HG03469 (cell line): ENCODE results near the gene AAMDC.

Experiments used
- ATAC-seq: cut with Tn5 transposase; IDR thresholded peaks from one replicate; pipeline ENCODE4 v1.9.1; 2021; ENCODE audit warnings: mild to moderate bottlenecking, moderate library complexity, moderate number of reproducible peaks; ENCODE audit not compliant: unreplicated experiment

Gene AAMDC

DNA sequence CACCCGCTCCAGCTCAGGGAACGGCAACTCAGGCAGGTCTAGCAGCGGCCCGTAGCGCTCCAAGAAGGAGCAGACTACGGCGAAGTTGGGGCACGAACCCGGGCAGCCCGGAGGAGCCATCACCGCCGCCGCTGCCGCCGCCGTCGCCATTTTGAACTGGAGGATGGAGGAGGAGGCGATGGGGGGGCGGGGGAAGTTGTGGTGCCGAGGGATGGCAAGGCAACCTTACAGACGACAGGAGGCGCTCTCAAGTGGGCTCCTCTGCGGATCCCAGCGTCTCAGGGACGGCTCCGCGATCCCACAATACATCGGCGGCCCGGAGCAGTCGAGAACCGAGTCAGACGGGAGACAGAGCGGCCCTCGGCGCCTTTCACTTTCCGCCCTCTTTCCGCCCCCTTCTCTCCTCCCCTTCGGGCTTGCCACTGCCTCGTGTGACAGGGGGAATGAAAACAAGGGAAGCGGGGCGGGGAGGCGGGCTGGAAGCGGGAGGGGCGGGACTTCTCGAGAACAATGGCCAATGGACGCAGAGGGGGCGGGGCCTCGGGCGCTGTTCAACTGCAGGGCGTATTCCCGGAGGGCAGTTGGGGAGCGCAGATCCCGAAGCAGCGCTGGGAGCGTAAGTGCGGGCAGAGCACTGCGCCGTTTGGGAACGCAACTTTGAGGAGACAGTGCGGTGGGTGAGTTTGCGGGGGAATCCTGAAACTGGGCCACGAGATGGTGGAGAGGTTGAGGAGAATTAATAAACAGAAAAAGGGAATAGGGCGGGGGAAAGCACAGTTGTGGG lies at the start of gene AAMDC, which contains the start of gene RSF1:
Gene AAMDC (plus strand): TSS at position 580 of the 784 bp plus-strand sequence. CDS start 21,353 bp downstream, outside the sequence.
Gene RSF1 (minus strand): TSS at position 158 of the 784 bp plus-strand sequence. CDS start 8 bp downstream, at position 150.
- peak; percentile 68 for ATAC-seq

DNA sequence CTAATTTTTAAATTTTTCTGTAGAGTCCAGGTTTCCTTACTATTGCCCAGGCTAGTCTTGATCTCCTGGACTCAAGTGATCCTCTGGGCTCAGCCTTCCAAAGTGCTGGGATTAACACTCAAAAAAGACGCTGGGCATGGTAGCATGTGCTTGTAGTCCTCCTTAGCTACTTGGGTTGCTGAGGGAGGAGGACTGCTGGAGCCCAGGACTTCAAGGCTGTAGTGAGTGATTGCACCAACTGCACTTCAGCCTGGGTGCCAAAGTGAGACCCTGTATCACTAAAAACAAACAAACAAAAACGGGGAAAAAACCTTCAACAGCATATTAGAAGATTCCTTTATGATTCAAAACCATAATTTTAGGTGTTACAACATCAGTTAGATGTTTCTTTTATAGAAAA lies 45.0 kb upstream of the AAMDC start:
- no peak for ATAC-seq

DNA sequence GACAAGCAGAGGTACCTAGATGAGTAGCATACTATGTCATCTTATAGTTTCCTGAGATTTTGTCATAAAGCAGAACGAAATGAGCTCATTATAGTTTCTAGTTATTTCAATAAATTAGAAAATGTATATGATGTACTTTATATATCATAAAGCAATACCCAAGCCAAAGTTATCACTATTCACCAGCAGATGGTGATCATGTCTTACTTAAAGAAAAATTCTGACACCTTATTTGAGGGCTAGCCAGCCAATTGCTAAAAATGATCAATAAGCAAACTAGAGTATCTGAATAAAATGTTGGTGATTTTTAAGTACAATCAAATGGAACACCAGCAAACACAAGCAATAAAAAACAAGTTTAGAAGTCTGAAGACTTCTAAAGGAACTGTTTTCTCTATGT lies 44.5 kb upstream of the AAMDC start:
- ATAC-seq, result no peak

DNA sequence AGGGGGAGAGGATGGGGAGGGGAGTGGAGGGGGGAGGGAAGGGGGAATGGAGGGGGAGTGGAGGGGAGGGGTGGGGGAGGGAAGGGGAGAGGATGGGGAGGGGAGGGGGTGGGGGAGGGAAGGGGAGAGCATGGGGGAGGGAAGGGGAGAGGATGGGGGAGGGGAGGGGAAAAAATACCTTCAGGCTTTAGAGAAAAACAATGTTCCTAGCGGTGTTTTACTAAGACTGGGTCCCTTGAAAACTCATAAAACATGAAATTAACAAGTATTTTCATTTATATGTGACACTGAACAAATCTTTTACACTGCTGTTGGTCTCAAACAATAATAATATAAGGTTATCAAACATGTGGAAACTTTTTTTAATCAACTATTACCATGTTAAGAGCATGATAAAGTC lies 42.8 kb upstream of the AAMDC start:
- ATAC-seq, result no peak

DNA sequence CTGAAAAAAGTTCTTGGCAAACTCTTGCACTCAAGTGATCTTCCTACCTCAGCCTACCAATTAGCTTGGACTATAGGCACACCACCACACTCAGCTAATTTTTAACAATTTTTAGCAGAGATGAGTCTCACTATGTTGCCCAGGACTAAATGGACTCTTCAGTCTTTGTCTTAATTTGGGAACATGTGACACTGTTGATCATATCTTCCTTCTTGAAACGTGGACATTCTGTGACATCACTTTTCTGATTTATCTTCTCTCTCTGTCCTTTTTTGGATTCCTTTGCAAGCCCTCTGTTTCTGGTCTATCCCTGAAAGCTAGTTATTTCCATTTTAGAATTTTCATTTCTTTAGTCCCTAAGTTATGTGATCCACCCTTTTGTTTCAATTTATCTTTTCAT lies 42.4 kb upstream of the AAMDC start:
- no peak for ATAC-seq

DNA sequence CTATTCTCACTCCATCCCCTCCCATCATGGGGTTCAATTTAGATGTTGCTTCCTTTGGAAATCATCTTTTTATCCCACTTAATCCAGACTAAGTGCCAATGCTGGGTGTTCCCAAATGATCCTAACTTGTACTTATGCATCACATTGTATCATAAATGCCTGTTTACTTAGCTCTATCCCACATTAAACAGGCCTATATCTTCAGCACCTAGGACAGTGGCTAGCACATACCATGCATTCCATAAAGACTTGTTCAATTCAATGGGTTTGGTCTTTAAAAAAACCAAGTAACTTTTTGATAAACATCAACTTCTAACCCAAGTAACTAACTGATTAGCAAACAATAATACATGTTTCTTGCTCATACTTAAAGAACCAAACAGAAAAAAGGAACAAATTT lies 41.0 kb upstream of the AAMDC start:
- no peak for ATAC-seq

DNA sequence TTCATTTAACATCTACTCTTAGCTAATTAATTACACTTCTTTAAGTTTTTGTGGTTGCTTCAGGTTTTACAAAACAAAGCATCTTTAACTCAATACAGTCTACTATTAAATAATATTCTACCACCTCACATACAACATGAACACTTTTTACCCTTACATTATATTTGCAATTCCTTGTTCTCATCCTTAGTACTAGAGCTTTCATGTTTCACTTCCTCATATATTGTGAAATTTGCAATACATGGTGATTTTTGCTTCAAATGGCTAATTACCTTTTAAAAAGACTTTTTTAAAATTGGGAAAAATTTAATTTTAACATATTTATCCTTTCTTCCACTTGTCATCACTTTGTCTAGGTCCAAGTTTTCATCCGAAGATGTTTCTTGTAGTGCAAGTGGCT lies 37.9 kb upstream of the AAMDC start:
- no peak for ATAC-seq

DNA sequence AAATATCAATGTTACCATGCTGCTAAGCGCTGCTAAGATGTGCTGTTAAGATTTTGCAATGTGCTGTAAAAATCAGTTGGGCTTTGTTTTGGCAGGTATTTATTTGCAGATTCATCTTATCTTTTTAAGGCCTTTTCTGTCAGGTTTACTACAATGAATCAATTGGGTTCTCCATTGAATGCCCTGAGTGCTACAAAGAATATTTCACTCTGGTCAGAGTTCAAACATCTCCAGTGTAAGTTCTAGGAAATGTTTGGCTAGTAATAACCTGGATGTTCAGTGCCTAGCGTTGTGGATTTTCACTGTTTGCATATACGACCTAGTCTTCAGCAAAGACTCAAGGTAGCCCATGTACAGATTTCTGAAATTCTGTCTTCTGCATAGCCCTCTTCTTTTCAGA lies 36.4 kb upstream of the AAMDC start:
- ATAC-seq, result no peak

DNA sequence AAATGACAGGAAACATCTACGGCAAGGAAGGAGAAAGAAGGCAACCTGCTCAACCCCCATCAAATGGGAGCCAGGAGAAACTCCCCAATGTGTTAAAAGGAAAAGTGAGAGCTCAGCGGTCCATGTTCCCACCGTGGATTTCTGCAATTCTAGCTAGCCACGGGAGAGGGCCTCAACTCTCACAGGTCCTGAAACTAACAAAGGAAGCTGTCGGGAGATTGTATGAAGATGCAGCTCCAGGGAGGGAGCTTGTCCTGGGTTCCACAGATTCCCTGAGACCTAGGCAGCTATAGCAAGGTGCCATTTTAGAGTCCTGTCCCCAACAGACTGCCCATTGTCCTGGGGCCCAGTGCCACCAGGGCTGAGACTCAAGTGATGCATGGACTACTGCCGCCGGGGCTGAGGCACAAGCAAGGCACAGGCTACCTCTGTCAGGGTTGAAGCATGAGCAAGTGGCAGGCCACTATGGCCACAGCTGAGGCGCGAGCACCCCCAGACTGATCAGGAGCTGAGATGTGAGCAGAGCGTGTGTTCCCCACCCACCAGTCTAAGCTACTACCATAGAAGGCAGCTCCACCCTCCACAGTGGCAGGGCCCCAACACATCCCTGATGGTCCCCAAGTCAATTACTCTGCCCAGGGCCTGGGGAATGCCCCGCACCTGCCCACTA lies 31.7 kb upstream of the AAMDC start:
- ATAC-seq, result no peak

DNA sequence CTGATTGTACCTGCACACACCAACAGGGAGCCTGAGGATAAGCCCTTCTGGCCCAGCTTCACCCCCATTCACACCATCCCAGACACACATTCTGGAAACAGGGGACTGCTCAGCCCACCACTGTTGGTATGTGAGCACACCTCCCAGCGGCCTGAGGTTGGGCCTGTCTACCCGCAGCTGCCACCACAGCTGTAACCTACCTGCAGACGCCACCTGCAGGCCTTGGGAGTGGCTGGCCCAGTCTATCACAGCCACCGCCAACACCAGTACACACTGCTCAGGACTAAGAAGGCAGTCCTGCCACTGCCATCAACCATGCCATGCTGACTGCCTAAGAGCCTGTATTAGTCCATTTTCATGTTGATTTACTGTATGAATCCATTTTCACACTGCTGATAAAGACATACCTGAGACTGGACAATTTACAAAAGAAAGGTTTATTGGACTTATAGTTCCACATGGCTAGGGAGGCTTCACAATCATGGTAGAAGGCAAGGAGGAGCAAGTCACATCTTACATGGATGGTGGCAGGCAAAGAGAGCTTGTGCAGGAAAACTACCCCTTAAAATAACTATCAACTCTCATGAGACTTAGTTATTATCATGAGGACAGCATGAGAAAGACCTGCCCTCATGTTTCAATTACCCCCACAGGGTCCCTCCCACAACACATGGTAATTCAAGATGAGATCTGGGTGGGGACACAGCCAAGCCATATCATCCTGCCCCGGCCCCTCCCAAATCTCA lies 31.0 kb upstream of the AAMDC start:
- ATAC-seq, result no peak

DNA sequence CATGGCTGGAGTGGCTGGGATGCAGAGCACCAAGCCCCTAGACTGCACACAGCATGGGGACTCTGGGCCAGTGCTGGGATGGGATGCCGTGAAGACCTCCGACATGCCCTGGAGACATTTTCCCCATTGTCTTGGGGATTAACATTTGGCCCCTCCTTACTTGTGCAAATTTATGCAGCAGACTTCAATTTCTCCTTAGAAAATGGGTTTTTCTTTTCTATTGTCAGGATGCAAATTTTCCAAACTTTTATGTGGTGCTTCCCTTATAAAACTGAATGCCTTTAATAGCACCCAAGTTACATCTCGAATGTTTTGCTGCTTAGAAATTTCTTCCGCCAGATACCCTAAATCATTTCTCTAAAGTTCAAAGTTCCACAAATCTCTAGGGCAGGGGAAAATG lies 29.6 kb upstream of the AAMDC start:
- ATAC-seq, result no peak

DNA sequence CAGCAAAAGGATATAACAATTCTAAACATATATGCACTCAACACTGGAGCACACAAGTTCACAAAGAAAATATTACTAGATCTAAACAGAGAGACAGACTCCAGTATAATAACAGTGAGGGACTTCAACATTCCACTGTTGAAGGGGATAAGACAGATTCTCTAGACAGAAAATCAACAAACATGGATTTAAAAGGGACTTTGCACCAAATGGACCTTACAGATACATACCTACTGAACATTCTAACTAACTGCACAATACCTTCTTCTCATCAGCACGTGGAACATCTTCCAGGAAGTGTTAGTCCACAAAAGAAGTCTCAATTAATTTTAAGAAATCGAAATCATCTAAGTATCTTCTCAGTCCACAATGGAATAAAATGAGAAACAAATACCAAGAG lies 27.0 kb upstream of the AAMDC start:
- ATAC-seq, result no peak

DNA sequence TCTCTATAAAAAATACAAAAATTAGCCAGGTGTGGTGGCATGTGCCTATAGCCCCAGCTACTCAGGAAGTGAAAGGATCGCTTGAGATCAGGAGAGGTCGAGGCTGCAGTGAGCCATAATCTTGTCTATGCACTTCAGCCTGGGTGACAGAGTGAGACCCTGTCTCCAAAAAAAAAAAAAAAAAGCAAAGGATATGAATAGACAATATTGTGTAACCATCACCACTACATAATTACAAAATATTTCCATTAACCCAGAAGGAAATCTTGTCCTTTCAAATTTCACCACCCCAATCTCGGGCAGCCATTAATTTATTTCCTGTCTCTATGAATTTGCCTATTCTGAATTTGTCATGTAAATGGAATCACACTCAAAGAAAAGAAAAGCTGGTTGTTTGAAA lies 21.6 kb upstream of the AAMDC start:
- ATAC-seq, result no peak

DNA sequence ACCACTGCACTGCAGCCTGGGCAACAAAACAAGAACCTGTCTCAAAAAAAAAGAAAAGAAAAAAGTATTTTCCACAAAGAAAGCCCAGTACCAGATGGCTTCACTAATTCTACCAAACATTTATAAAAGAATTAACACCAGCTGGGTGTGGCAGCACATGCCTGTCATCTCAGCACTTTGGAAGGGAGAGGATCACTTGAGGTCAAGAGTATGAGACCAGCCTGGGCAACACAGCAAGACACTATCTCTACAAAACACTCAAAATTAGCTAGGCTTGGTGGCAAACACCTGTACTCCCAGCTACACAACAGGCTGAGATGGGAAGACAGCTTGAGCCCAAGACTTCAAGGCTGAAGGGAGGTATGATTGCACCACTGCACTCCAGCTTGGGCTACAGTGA lies 20.5 kb upstream of the AAMDC start:
- ATAC-seq, result no peak

DNA sequence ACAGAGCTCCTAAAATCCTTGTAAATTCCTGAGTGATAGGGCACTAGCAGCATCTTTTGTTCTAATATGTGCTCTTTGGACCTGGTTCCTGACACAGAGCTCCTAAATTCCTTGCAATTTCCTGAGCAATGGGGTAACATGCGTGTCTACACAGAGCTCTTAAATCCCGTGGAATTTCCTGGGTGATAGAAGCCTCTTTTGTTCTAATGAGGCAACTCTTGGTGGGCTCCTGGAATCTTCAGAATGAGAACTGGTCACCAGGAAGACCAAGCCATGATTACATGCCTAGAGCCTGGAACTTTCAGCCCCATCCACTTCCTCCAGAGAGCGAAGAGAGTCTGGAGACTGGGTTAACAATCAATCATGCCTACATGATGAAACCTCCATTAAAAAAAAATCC lies 19.5 kb upstream of the AAMDC start:
- no peak for ATAC-seq

DNA sequence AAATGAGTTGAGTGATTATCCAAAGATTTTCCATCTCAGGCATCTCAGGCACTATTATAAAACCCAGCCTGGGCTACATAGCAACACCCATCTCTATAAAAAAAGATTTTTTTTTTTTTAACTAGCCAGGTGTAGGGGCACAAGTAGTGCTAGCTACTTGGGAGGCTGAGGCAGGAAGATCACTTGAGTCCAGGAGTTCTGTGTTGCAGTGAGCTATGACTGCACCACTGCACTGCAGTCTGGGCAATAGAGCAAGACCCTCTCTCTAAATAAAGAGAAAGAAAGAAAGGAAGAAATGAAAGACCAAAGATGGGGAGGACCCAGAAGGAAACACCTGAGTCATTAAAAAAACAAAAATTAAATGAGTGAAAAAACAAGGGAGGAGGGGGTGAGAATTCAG lies 14.5 kb upstream of the AAMDC start:
- ATAC-seq, result no peak

DNA sequence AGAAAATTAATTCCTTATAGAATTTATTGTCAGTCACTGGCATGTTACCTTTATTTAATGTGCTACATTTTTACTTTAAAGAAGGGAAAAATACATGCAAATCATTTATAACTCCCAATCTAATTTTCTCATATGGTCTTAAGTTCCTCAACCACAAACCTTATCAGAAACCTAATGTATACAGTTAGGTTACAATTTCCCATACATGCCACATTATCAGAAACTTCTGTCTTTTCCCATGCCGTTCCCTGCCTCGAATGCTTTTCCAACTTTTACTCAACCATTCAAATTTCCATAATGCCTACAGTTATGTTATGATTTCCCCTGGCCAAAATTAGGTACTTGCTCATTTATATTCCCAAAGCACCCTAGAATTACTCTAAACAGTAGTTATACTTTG lies 14.0 kb upstream of the AAMDC start:
- ATAC-seq, result no peak

DNA sequence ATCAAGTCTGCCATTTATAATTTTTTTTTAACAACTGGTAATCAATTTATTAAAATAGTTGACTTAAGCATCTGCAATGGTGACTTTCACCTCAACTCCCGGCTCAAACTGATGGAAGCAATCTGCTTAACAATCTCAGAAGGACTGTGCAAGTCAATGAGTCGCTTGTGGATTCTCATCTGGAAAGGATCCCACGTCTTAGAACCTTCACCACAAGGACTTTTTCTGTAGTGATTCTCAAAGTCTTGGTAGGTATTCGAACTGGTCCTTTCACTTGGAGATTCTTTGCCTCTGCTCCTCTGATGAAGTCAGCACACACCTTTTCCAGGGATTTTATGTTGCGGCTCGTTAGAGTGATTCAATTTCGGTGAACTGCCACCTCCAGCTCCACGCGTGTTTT lies 7.7 kb upstream of the AAMDC start:
- ATAC-seq, result no peak

DNA sequence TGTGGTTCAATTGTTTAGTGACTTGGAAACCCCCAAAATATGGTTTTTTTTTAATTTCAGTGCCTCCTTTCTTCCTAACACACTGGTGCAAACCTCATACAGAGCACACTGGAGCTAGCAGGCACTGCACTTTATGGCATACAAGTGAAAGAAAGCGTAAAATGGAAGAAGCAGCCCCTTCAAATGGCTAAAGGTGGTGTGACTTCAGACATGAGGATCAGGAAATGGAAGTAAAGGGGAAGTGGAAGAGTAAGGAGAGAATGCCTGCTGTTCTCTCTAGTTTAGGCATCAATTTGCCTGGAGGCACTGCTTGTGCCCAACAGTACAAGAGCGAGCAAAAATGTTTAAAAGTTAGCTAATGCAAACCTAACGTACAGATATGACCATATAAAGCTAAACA lies 6.1 kb upstream of the AAMDC start:
- ATAC-seq, result no peak

DNA sequence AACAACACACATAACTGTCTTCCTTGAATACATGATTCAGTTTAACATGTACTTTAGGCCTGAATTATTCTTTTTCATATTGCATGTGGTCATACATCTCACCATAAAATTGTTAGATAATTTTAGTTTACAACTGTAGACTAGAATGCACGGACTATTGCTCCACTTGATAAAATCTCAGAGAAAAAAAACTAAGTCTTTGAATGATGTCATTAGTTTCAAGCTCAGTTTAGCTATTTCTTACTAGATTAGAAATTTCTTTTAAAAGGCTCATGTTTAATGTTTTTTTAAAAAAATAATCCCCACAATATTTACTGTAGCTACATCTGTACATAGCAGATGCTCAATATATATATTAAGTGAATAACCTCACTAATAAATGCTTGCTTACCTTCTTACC lies 5.5 kb upstream of the AAMDC start:
- ATAC-seq, result no peak

DNA sequence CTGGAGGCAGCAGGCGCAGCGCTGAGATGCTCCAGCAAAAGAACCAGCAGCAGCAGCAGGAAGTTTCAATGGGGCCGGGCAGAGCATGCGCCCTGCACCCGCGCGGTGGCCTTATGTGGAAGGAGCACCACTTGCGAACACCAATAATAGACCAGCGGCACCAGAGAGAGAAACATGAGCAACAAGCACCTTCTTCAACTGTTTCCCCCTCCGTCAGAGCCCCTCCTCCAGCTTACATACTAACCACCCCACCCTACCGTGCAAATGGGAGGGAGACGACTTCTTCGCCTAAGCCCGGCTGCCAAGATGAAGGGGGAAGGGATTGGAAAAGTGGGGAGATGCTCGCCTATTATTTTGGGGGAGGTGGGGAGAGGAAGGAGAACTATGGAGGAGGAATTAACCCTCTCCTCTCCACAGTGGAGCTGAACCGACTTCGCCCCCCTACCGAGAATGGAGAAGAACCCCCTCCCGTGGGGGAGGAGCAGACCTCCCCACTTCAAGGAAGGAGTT lies 1.5 kb upstream of the AAMDC start:
- peak; percentile 45 for ATAC-seq
